Thymus (tissue), 11 donors: ENCODE data around the gene CSMD2. TPM values are rescaled to one million over a fixed set of nuclear protein-coding genes. Genes with fewer than 3 reads are reported as not detected.

Experiments
- DNase-seq, 9 donors: peaks; one replicate each; pipeline ENCODE4 v3.0.0-alpha.2; 2013; ENCODE audit warnings: low spot score in 9 of 9, low read depth in 6 of 9, missing footprints in 1 of 9
- H3K27ac ChIP-seq, 2 donors: one replicate each; pipeline ENCODE4 v1.5.1; 2013; ENCODE audit warnings: control low read depth in 1 of 2, low read depth in 1 of 2, low read length in 1 of 2, mild to moderate bottlenecking in 1 of 2, moderate library complexity in 1 of 2
- H3K27me3 ChIP-seq, 2 donors: one replicate each; pipeline ENCODE4 v1.5.1; 2013; ENCODE audit warnings: low read length in 1 of 2; ENCODE audit not compliant: control insufficient read depth in 2 of 2, insufficient read depth in 1 of 2
- H3K36me3 ChIP-seq, 2 donors: one replicate each; pipeline ENCODE4 v1.5.1; 2013; ENCODE audit warnings: low read length in 1 of 2, mild to moderate bottlenecking in 1 of 2, moderate library complexity in 1 of 2; ENCODE audit not compliant: control insufficient read depth in 2 of 2, insufficient read depth in 2 of 2
- H3K4me1 ChIP-seq, 2 donors: one replicate each; pipeline ENCODE4 v1.5.1; 2013; ENCODE audit warnings: low read length in 2 of 2; ENCODE audit not compliant: control insufficient read depth in 2 of 2, insufficient read depth in 2 of 2
- H3K4me3 ChIP-seq, 2 donors: one replicate each; pipeline ENCODE4 v1.5.1; 2013; ENCODE audit warnings: low read length in 2 of 2, control low read depth in 1 of 2, mild to moderate bottlenecking in 1 of 2
- H3K9me3 ChIP-seq, 2 donors: one replicate each; pipeline ENCODE4 v1.5.1; 2013; ENCODE audit warnings: low read length in 1 of 2, mild to moderate bottlenecking in 1 of 2; ENCODE audit not compliant: control insufficient read depth in 2 of 2, insufficient read depth in 1 of 2
- WGBS: extraction: QIAGEN DNeasy Blood & Tissue Kit; methylation state at CpG from one replicate; pipeline ENCODE4 v1.1.7; 2013; 5-methylcytosine and 5-hydroxymethylcytosine counted together
- polyA plus RNA-seq: library from polyadenylated mRNA; stranded (reverse); fragments of 200-250 nt; gene quantifications from one replicate; pipeline ENCODE4 v1.2.3, GENCODE V29; 2013
- total RNA-seq: library from RNA; stranded (reverse); fragments of 120-200 nt; gene quantifications from one replicate; pipeline ENCODE4 v1.2.4, GENCODE V29; 2013
- donor health status: healthy.

Gene CSMD2
- total and polyA plus RNA-seq, 2 donors: 0.14 TPM

- H3K4me3 ChIP-seq: no peak overlapping the region
- 83% methylated on average over 6 of the region's 6 CpGs for WGBS
- H3K27me3 ChIP-seq: no peaks in the 10 kb centered on the region
- no peaks in the 10 kb centered on the region for H3K4me1 ChIP-seq
- no peak overlapping the region for H3K27ac ChIP-seq
- peaks cover 0 to 13% of the 10 kb centered on the region in 2 donors for H3K9me3 ChIP-seq
- no peaks in the 10 kb centered on the region for H3K36me3 ChIP-seq
- no peak for DNase-seq
Observed at GRCh38 chr1:33797849-33798248, 367.2 kb downstream of the CSMD2 start.

GRCh38 chr1:33792651-33793050, 372.4 kb downstream of the CSMD2 start:
- H3K4me1 ChIP-seq: no peaks in the 10 kb centered on the region
- 85% methylated on average over 4 of the region's 4 CpGs for WGBS
- no peak for DNase-seq
- H3K9me3 ChIP-seq: peaks cover 0 to 11% of the 10 kb centered on the region in 2 donors
- H3K36me3 ChIP-seq: no peaks in the 10 kb centered on the region
- no peak overlapping the region for H3K27ac ChIP-seq
- H3K27me3 ChIP-seq: no peaks in the 10 kb centered on the region
- no peak overlapping the region for H3K4me3 ChIP-seq

GRCh38 chr1:33792216-33792615, 372.8 kb downstream of the CSMD2 start:
- H3K4me3 ChIP-seq: no peak overlapping the region
- H3K4me1 ChIP-seq: no peaks in the 10 kb centered on the region
- no peak overlapping the region for H3K27ac ChIP-seq
- WGBS: 86% methylated on average over 4 of the region's 4 CpGs
- no peaks in the 10 kb centered on the region for H3K36me3 ChIP-seq
- H3K27me3 ChIP-seq: no peaks in the 10 kb centered on the region
- H3K9me3 ChIP-seq: peaks cover 0 to 6% of the 10 kb centered on the region in 2 donors
- DNase-seq: no peak

GRCh38 chr1:33791251-33791650, 373.8 kb downstream of the CSMD2 start:
- Histone ChIP-seq H3K4me1 (no peaks in the 10 kb centered on the region), H3K9me3 (peaks cover 0 to 6% of the 10 kb centered on the region in 2 donors), H3K4me3 (no peak overlapping the region), H3K27me3 (no peaks in the 10 kb centered on the region), H3K36me3 (no peaks in the 10 kb centered on the region), H3K27ac (no peak overlapping the region)
- no peak for DNase-seq
- 94% methylated on average over 2 of the region's 2 CpGs for WGBS

- H3K4me1 ChIP-seq: no peaks in the 10 kb centered on the region
- H3K4me3 ChIP-seq: no peak overlapping the region
- 94% methylated on average over 1 of the region's 1 CpG for WGBS
- peaks cover 0 to 5% of the 10 kb centered on the region in 2 donors for H3K9me3 ChIP-seq
- H3K27ac ChIP-seq: no peak overlapping the region
- no peaks in the 10 kb centered on the region for H3K27me3 ChIP-seq
- H3K36me3 ChIP-seq: no peaks in the 10 kb centered on the region
- no peak for DNase-seq
Observed at GRCh38 chr1:33790577-33790976, 374.5 kb downstream of the CSMD2 start.

- Histone ChIP-seq H3K27me3 (no peaks in the 10 kb centered on the region), H3K36me3 (no peaks in the 10 kb centered on the region), H3K9me3 (no peaks in the 10 kb centered on the region), H3K4me1 (no peaks in the 10 kb centered on the region), H3K27ac (no peak overlapping the region), H3K4me3 (no peak overlapping the region)
- WGBS: 80% methylated on average over 3 of the region's 3 CpGs
- no peak for DNase-seq
Observed at GRCh38 chr1:33784876-33785275, 380.2 kb downstream of the CSMD2 start.

GRCh38 chr1:33782776-33783175, 382.3 kb downstream of the CSMD2 start:
- Histone ChIP-seq H3K4me1 (no peaks in the 10 kb centered on the region), H3K27me3 (no peaks in the 10 kb centered on the region), H3K4me3 (no peak overlapping the region), H3K9me3 (no peaks in the 10 kb centered on the region), H3K27ac (no peak overlapping the region), H3K36me3 (no peaks in the 10 kb centered on the region)
- WGBS: 92% methylated on average over 7 of the region's 7 CpGs
- no peak for DNase-seq

- H3K4me1 ChIP-seq: no peaks in the 10 kb centered on the region
- H3K27me3 ChIP-seq: no peaks in the 10 kb centered on the region
- WGBS: 83% methylated on average over 2 of the region's 2 CpGs
- H3K9me3 ChIP-seq: no peaks in the 10 kb centered on the region
- no peak for DNase-seq
- H3K36me3 ChIP-seq: no peaks in the 10 kb centered on the region
- H3K27ac ChIP-seq: no peak overlapping the region
- no peak overlapping the region for H3K4me3 ChIP-seq
Observed at GRCh38 chr1:33781652-33782051, 383.4 kb downstream of the CSMD2 start.

GRCh38 chr1:33777337-33777736, 387.7 kb downstream of the CSMD2 start:
- Histone ChIP-seq H3K9me3 (no peaks in the 10 kb centered on the region), H3K27me3 (no peaks in the 10 kb centered on the region), H3K27ac (no peak overlapping the region), H3K4me3 (no peak overlapping the region), H3K4me1 (no peaks in the 10 kb centered on the region), H3K36me3 (no peaks in the 10 kb centered on the region)
- DNase-seq: no peak
- WGBS: 91% methylated on average over 4 of the region's 4 CpGs

- WGBS: 67% methylated on average over 2 of the region's 2 CpGs
- Histone ChIP-seq H3K9me3 (no peaks in the 10 kb centered on the region), H3K27me3 (no peaks in the 10 kb centered on the region), H3K27ac (no peak overlapping the region), H3K36me3 (no peaks in the 10 kb centered on the region), H3K4me3 (no peak overlapping the region), H3K4me1 (no peaks in the 10 kb centered on the region)
- DNase-seq: no peak
Observed at GRCh38 chr1:33768821-33769220, 396.2 kb downstream of the CSMD2 start.
